NT2/D1 (cell line): ENCODE data around the gene LST1.

Experiments
- SUZ12 ChIP-seq: IDR thresholded peaks from 2 replicates; pipeline ENCODE4 v1.6.1; 2011; ENCODE audit not compliant: insufficient read length, insufficient read depth; ENCODE audit errors: extremely low read depth
- ZNF274 ChIP-seq: IDR thresholded peaks from 2 replicates; pipeline ENCODE4 v1.6.1; 2011; ENCODE audit warnings: mild to moderate bottlenecking, low read depth, low read length

- TF ChIP-seq SUZ12 (no peak), ZNF274 (no peak)
Measured at GRCh38 chr6:31579119-31579505, 7.0 kb upstream of the LST1 start.
